Activated naive CD8-positive, alpha-beta T cell treated with anti-CD3 and anti-CD28 coated beads, Interleukin-2, amount 10 ng/mL, durations not matched to agents 7 days and 5 days (primary cell): ENCODE measurements around the gene PMEL. TPM values are rescaled to one million over a fixed set of nuclear protein-coding genes. Genes with fewer than 3 reads are reported as not detected.

Experiments used
- ATAC-seq: fragments of 150-1000 bp; cut with Tn5 transposase; one replicate; pipeline ENCODE4 v1.10.0; 2021; ENCODE audit warnings: low read depth, moderate library complexity
- POLR2A ChIA-PET: fragments of 350-600 bp; sonication (Branson Sonifier 250); formaldehyde crosslinking; loops from one replicate; lab custom pipeline; 2021; ENCODE audit warnings: antibody characterized with exemption; lab: Charles Lee
- DNase-seq: peaks from one replicate; pipeline ENCODE4 v3.0.0; 2021
- H3K27ac Mint-ChIP-seq: one replicate; pipeline ENCODE4 v1.8.0; 2022; ENCODE audit warnings: mild to moderate bottlenecking, mixed read lengths
- H3K27me3 Mint-ChIP-seq: one replicate; pipeline ENCODE4 v1.8.0; 2022; ENCODE audit warnings: mild to moderate bottlenecking, moderate library complexity, mixed read lengths
- H3K36me3 Mint-ChIP-seq: one replicate; pipeline ENCODE4 v1.8.0; 2021; ENCODE audit warnings: mild to moderate bottlenecking, mixed read lengths
- H3K4me1 Mint-ChIP-seq: one replicate; pipeline ENCODE4 v1.8.0; 2021; ENCODE audit warnings: mixed read lengths
- H3K4me3 Mint-ChIP-seq: one replicate; pipeline ENCODE4 v1.8.0; 2022; ENCODE audit warnings: mild to moderate bottlenecking, moderate library complexity, mixed read lengths
- H3K9me3 Mint-ChIP-seq: one replicate; pipeline ENCODE4 v1.8.0; 2021; ENCODE audit warnings: mixed read lengths
- total RNA-seq, 2 experiments: library from RNA; stranded (reverse); gene quantifications; one replicate each; pipeline ENCODE4 v1.2.3, GENCODE V29; 2021

Gene PMEL
- total RNA-seq, 2 experiments from 2014 or later, result 0.42 TPM; not detected in 1

- Mint-ChIP-seq H3K9me3 (no peaks in the 10 kb centered on the region), H3K4me3 (peak overlapping the region; percentile 98), H3K27ac (peak overlapping the region; percentile 82), H3K27me3 (no peaks in the 10 kb centered on the region), H3K36me3 (peaks cover 57% of the 10 kb centered on the region), H3K4me1 (peaks cover 63% of the 10 kb centered on the region)
- DNase-seq (no peak), ATAC-seq (no peak)
- POLR2A ChIA-PET, result interaction anchor here (0.5 to 5.5 kb wide), 15 partner anchors 8 to 205 kb away, joined by 3 to 38 read pairs (median 5); partner anchors contain the start of genes DNAJC14, ORMDL2, PYM1 and RAB5B
These were observed 31.8 kb downstream of the PMEL start for GRCh38 chr12:55933799-55934742.

GRCh38 chr12:55933169-55933798, 32.6 kb downstream of the PMEL start:
- H3K27ac Mint-ChIP-seq, result peak overlapping the region; percentile 98
- POLR2A ChIA-PET, result interaction anchor here (0.5 to 5.5 kb wide), 13 partner anchors 11 to 115 kb away, joined by 3 to 38 read pairs (median 5); partner anchors contain the start of genes DNAJC14, ORMDL2, RAB5B and SARNP

DNA sequence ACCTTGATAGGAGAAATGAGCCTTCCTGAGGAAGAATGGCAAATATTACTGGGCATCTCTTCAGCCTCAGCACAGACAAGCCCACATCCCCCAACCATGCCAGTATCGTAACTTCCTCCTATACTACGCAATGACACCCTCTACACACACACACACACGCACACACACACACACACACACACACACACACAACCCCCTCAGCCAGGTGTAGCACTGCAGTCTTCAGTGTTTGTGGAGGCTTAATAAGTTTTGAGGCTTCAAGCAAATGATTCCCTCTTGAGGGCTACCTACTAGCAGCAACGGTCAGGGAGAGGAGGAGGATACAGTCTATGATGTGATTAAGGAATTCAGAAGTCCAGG, 33.3 kb downstream of the PMEL start:
- peak overlapping the region; percentile 98 for H3K27ac Mint-ChIP-seq
- POLR2A ChIA-PET, result interaction anchor here (1.1 to 5.5 kb wide), 9 partner anchors 12 to 115 kb away, joined by 4 to 38 read pairs (median 9); partner anchors contain the start of genes DNAJC14, ORMDL2, RAB5B and SARNP
- ATAC-seq (no peak), DNase-seq (no peak)
- H3K36me3 Mint-ChIP-seq, result peaks cover 51% of the 10 kb centered on the region
- peaks cover 49% of the 10 kb centered on the region for H3K4me1 Mint-ChIP-seq
- H3K9me3 Mint-ChIP-seq, result no peaks in the 10 kb centered on the region
- H3K4me3 Mint-ChIP-seq, result peak overlapping the region; percentile 98
- H3K27me3 Mint-ChIP-seq, result no peaks in the 10 kb centered on the region

More at GRCh38 chr12:55933169-55933798, 32.6 kb downstream of the PMEL start:
- Mint-ChIP-seq H3K36me3 (peaks cover 53% of the 10 kb centered on the region), H3K9me3 (no peaks in the 10 kb centered on the region), H3K27me3 (no peaks in the 10 kb centered on the region), H3K4me1 (peaks cover 56% of the 10 kb centered on the region), H3K4me3 (peak overlapping the region; percentile 98)
- DNase-seq, result no peak
- ATAC-seq, result no peak

- H3K9me3 Mint-ChIP-seq, result no peaks in the 10 kb centered on the region
- POLR2A ChIA-PET, result interaction anchor here (0.9 to 5.5 kb wide), 6 partner anchors 8 to 172 kb away, joined by 3 to 38 read pairs (median 10); partner anchors contain the start of genes DNAJC14, ORMDL2, PA2G4 and SARNP
- ATAC-seq, result no peak
These were observed 33.9 kb downstream of the PMEL start for GRCh38 chr12:55931780-55932550.

DNA sequence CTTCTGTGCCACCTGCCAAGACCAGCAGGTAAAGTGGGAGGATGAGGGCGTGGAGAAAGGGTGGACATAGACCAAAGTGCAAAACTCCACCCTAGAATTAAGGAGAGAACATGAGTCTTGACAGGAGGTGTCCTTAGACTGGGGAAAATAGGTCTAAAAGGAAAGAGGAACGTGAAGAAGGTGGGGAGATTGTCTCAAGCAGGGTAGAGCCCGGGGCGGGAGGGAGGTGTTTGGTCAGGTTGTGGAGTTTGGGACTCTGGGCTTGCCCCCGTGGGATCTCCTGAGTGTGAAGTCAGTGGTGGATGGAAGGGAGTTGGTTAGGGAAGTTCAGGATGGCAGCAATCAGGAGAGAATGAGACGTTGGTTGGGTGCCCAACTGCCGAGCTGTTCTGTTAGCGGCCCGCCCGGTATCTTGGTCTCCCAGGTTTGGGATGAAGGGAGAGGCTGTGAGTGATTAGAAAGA, 34.5 kb downstream of the PMEL start:
- ATAC-seq (no peak), DNase-seq (no peak)
- POLR2A ChIA-PET, result interaction anchor here (0.9 to 5.7 kb wide), 6 partner anchors 9 to 173 kb away, joined by 3 to 43 read pairs (median 16); partner anchors contain the start of genes DNAJC14, ORMDL2, PA2G4 and RAB5B
- Mint-ChIP-seq H3K9me3 (no peaks in the 10 kb centered on the region), H3K4me1 (peaks cover 39% of the 10 kb centered on the region), H3K27ac (peak overlapping the region; percentile 98), H3K36me3 (peaks cover 47% of the 10 kb centered on the region), H3K4me3 (peak overlapping the region; percentile 98), H3K27me3 (no peaks in the 10 kb centered on the region)

More at GRCh38 chr12:55931780-55932550, 33.9 kb downstream of the PMEL start:
- peak overlapping the region; percentile 98 for H3K4me3 Mint-ChIP-seq
- peaks cover 49% of the 10 kb centered on the region for H3K36me3 Mint-ChIP-seq
- H3K27me3 Mint-ChIP-seq, result no peaks in the 10 kb centered on the region
- peak; percentile 61 for DNase-seq
- peaks cover 44% of the 10 kb centered on the region for H3K4me1 Mint-ChIP-seq
- peak overlapping the region; percentile 98 for H3K27ac Mint-ChIP-seq

GRCh38 chr12:55930771-55931316, 35.0 kb downstream of the PMEL start, which contains the start of gene DGKA:
Gene DGKA (plus strand): TSS chr12:55931162. CDS start chr12:55936504, 5,342 bp downstream.
- ATAC-seq (peak; percentile 47), DNase-seq (peak; percentile 78)
- Mint-ChIP-seq H3K4me1 (peaks cover 39% of the 10 kb centered on the region), H3K27me3 (no peaks in the 10 kb centered on the region), H3K4me3 (peak within 1 kb of the TSS; percentile 98), H3K9me3 (no peaks in the 10 kb centered on the region), H3K36me3 (peaks cover 44% of the 10 kb centered on the region), H3K27ac (peak within 1 kb of the TSS; percentile 98)
- POLR2A ChIA-PET, result interaction anchor here (0.7 to 7.4 kb wide), 12 partner anchors 8 to 195 kb away, joined by 3 to 77 read pairs (median 10); partner anchors contain the start of genes DNAJC14, ORMDL2, PA2G4 and RAB5B

DNA sequence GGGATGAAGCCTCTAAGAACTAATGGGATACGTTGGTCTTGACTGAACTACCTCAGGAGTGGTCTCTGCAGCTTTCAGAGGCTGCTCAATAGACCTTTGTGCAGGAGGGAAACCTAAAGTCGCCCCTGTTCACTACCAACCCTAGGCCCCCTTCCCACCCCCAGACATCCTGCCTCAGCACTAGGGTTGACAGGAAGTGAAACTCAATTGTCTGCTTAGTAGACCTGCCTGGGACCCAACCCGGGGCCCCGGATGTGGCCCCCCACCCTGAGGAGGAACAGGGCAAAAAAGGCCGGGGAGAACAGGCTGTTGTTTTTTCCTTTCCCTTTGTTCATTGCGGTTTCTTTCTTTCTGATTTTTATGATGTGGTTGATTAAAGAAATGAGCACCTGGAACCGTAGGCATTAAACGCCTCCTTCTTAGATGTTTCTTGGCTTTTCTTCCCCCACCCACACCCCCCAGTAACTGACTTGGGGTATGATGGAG, 36.5 kb downstream of the PMEL start:
- Mint-ChIP-seq H3K27me3 (no peaks in the 10 kb centered on the region), H3K4me1 (peaks cover 39% of the 10 kb centered on the region), H3K4me3 (peak overlapping the region; percentile 98), H3K9me3 (no peaks in the 10 kb centered on the region), H3K27ac (peak overlapping the region; percentile 98), H3K36me3 (peaks cover 37% of the 10 kb centered on the region)
- peak; percentile 85 for DNase-seq
- POLR2A ChIA-PET, result interaction anchor here (0.8 to 7.4 kb wide), 9 partner anchors 10 to 431 kb away, joined by 3 to 77 read pairs (median 9); partner anchors contain the start of genes DNAJC14, ORMDL2, PA2G4 and RAB5B
- peak; percentile 49 for ATAC-seq

- no peaks in the 10 kb centered on the region for H3K27me3 Mint-ChIP-seq
- H3K36me3 Mint-ChIP-seq, result peaks cover 33% of the 10 kb centered on the region
- peaks cover 37% of the 10 kb centered on the region for H3K4me1 Mint-ChIP-seq
- peak within 1 kb of the TSS; percentile 98 for H3K27ac Mint-ChIP-seq
- ATAC-seq (peak; percentile 40), DNase-seq (peak; percentile 81)
- peak within 1 kb of the TSS; percentile 98 for H3K4me3 Mint-ChIP-seq
- POLR2A ChIA-PET, result interaction anchor here (0.6 to 7.4 kb wide), 22 partner anchors 8 to 1829 kb away, joined by 3 to 77 read pairs (median 7); partner anchors contain the start of genes DNAJC14, GDF11, MYL6B and ORMDL2
- no peaks in the 10 kb centered on the region for H3K9me3 Mint-ChIP-seq
These were observed 38.0 kb downstream of the PMEL start, which contains the start of gene PYM1 for GRCh38 chr12:55927588-55928502. Gene PYM1 (minus strand): TSS chr12:55927894. CDS start chr12:55927761, 133 bp downstream.

- H3K36me3 Mint-ChIP-seq, result peaks cover 32% of the 10 kb centered on the region
- H3K4me1 Mint-ChIP-seq, result peaks cover 44% of the 10 kb centered on the region
- H3K27ac Mint-ChIP-seq, result peak overlapping the region; percentile 98
These were observed 38.9 kb downstream of the PMEL start for GRCh38 chr12:55926738-55927587.

More at GRCh38 chr12:55926738-55927587, 38.9 kb downstream of the PMEL start:
- DNase-seq, result peak; percentile 93
- peak overlapping the region; percentile 98 for H3K4me3 Mint-ChIP-seq
- peak; percentile 35 for ATAC-seq
- H3K27me3 Mint-ChIP-seq, result no peaks in the 10 kb centered on the region
- no peaks in the 10 kb centered on the region for H3K9me3 Mint-ChIP-seq
- POLR2A ChIA-PET, result interaction anchor here (0.6 to 7.4 kb wide), 22 partner anchors 8 to 1829 kb away, joined by 3 to 77 read pairs (median 7); partner anchors contain the start of genes DNAJC14, MYL6B, ORMDL2 and PA2G4
